WTC11 (cell line): Measurements from ENCODE around the gene TSC22D2. TPM values are rescaled to one million over a fixed set of nuclear protein-coding genes. Genes with fewer than 3 reads are reported as not detected.
A peak's percentile ranks its signal among the peaks of the same experiment; 100 is the strongest.

Experiments used
- ATAC-seq: fragments of 200-7000 bp; cut with Tn5 transposase; 2 replicates; pipeline ENCODE4 v1.10.0; 2021; ENCODE audit warnings: mild to moderate bottlenecking, moderate library complexity
- CTCF ChIA-PET: fragments of 300-600 bp; sonication (Branson Sonifier 250); formaldehyde crosslinking; loops from one replicate; lab custom pipeline; 2021; ENCODE audit warnings: antibody characterized with exemption; lab: Charles Lee
- POLR2A ChIA-PET: fragments of 350-600 bp; sonication (Branson Sonifier 250); formaldehyde crosslinking; loops from one replicate; lab custom pipeline; 2021; ENCODE audit warnings: antibody characterized with exemption; lab: Charles Lee
- DNase-seq: peaks from one replicate; pipeline ENCODE4 v3.0.0; 2021; ENCODE audit warnings: low spot score
- H3K27ac Mint-ChIP-seq: 2 replicates; pipeline ENCODE4 v1.8.0; 2021; ENCODE audit warnings: mixed read lengths
- H3K27me3 Mint-ChIP-seq: 2 replicates; pipeline ENCODE4 v1.8.0; 2021; ENCODE audit warnings: low read depth, mild to moderate bottlenecking, moderate library complexity, mixed read lengths
- H3K36me3 Mint-ChIP-seq: 2 replicates; pipeline ENCODE4 v1.8.0; 2021; ENCODE audit warnings: mixed read lengths
- H3K4me1 Mint-ChIP-seq: 2 replicates; pipeline ENCODE4 v1.8.0; 2022; ENCODE audit warnings: mixed read lengths
- H3K4me3 Mint-ChIP-seq: 2 replicates; pipeline ENCODE4 v1.8.0; 2021; ENCODE audit warnings: mild to moderate bottlenecking, moderate library complexity, mixed read lengths
- H3K9me3 Mint-ChIP-seq: 2 replicates; pipeline ENCODE4 v1.8.0; 2021; ENCODE audit warnings: mixed read lengths
- GABPB1 ChIP-seq: sonication (generic); formaldehyde crosslinking; IDR thresholded peaks from 2 replicates; pipeline ENCODE4 v1.8.1; 2023; ENCODE audit warnings: mild to moderate bottlenecking, missing genetic modification reagents
- HMGA2 ChIP-seq: fragments of 250-450 bp; sonication (Bioruptor Pico); IDR thresholded peaks from 2 replicates; pipeline ENCODE4 v1.4.0; 2021; ENCODE audit warnings: mild to moderate bottlenecking, moderate library complexity
- JUN ChIP-seq: sonication (generic); formaldehyde crosslinking; IDR thresholded peaks from 2 replicates; pipeline ENCODE4 v1.8.0; 2023; ENCODE audit warnings: mild to moderate bottlenecking, missing genetic modification reagents
- KAT7 ChIP-seq: sonication (generic); formaldehyde crosslinking; IDR thresholded peaks from 2 replicates; pipeline ENCODE4 v1.8.1; 2023; ENCODE audit warnings: missing genetic modification reagents, mild to moderate bottlenecking, borderline replicate concordance
- MYBL2 ChIP-seq: sonication (generic); formaldehyde crosslinking; IDR thresholded peaks from 2 replicates; pipeline ENCODE4 v1.8.1; 2023; ENCODE audit warnings: mild to moderate bottlenecking, moderate library complexity, missing genetic modification reagents
- RORB ChIP-seq: fragments of 250-450 bp; sonication (Bioruptor Pico); IDR thresholded peaks from 2 replicates; pipeline ENCODE4 v1.9.0; 2021; ENCODE audit warnings: mild to moderate bottlenecking
- SMAD4 ChIP-seq: sonication (generic); formaldehyde crosslinking; IDR thresholded peaks from 2 replicates; pipeline ENCODE4 v1.8.0; 2022; ENCODE audit warnings: mild to moderate bottlenecking, missing genetic modification reagents
- TP53 ChIP-seq: sonication (generic); formaldehyde crosslinking; IDR thresholded peaks from 2 replicates; pipeline ENCODE4 v1.8.1; 2023; ENCODE audit warnings: mild to moderate bottlenecking, missing genetic modification reagents
- ZNF317 ChIP-seq: sonication (generic); formaldehyde crosslinking; IDR thresholded peaks from 2 replicates; pipeline ENCODE4 v1.8.1; 2023; ENCODE audit warnings: low read depth, mild to moderate bottlenecking, moderate library complexity, missing genetic modification reagents, borderline replicate concordance
- total RNA-seq: library from RNA; stranded (reverse); gene quantifications from 3 replicates; pipeline ENCODE4 v1.2.3, GENCODE V29; 2021
- TF ChIP-seq, protein P1 (sequence below): sonication (generic); formaldehyde crosslinking; IDR thresholded peaks from 2 replicates; pipeline ENCODE4 v1.8.1; 2023; ENCODE audit warnings: mild to moderate bottlenecking, missing genetic modification reagents, borderline replicate concordance
- TF ChIP-seq, protein P2 (sequence below): sonication (generic); formaldehyde crosslinking; IDR thresholded peaks from 2 replicates; pipeline ENCODE4 v1.8.1; 2023; ENCODE audit warnings: mild to moderate bottlenecking, moderate library complexity, missing genetic modification reagents
- TF ChIP-seq, protein P3 (sequence below): sonication (generic); formaldehyde crosslinking; IDR thresholded peaks from 2 replicates; pipeline ENCODE4 v1.8.1; 2023; ENCODE audit warnings: mild to moderate bottlenecking, missing genetic modification reagents
- TF ChIP-seq, protein P4 (sequence below): sonication (generic); formaldehyde crosslinking; IDR thresholded peaks from 2 replicates; pipeline ENCODE4 v1.8.0; 2022; ENCODE audit warnings: mild to moderate bottlenecking, missing genetic modification reagents
- TF ChIP-seq, protein P5 (sequence below): sonication (generic); formaldehyde crosslinking; IDR thresholded peaks from 2 replicates; pipeline ENCODE4 v1.8.0; 2023; ENCODE audit warnings: missing genetic modification reagents, mild to moderate bottlenecking, borderline replicate concordance

TSC22D2 gene
- total RNA-seq, 1 experiment from 2014 or later, result 24.0 TPM

DNA sequence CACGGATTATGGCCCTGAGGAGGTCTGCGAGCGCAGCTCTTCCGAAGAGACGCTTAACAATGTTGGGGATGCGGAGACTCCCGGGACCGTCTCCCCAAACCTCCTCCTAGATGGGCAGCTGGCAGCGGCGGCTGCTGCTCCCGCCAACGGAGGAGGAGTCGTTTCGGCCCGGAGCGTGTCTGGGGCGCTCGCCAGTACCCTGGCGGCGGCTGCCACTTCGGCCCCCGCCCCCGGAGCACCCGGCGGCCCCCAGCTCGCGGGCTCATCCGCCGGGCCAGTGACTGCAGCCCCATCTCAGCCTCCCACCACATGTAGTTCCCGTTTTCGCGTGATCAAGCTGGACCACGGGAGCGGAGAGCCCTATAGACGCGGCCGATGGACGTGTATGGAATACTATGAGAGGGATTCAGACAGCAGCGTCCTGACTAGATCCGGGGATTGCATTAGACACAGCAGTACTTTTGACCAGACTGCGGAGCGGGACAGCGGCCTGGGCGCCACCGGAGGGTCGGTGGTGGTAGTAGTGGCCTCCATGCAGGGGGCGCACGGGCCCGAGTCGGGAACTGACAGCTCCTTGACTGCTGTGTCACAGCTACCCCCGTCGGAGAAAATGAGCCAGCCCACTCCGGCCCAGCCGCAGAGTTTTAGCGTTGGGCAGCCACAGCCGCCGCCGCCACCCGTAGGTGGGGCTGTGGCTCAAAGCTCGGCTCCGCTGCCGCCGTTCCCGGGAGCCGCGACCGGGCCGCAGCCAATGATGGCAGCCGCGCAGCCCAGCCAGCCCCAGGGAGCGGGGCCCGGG lies 1.6 kb downstream of the TSC22D2 start:
- ChIA-PET CTCF (interaction anchor here (0.6 to 4.1 kb wide), 22 partner anchors 11 to 500 kb away, joined by 3 to 30 read pairs (median 4); partner anchors contain the start of genes EIF2A and SERP1), POLR2A (interaction anchor here (0.6 to 1.6 kb wide), 5 partner anchors 13 to 751 kb away, joined by 3 to 7 read pairs (median 3); partner anchors contain the start of gene WWTR1)
- Mint-ChIP-seq H3K27me3 (no peaks in the 10 kb centered on the region), H3K4me3 (peak overlapping the region; percentile 73), H3K36me3 (peaks cover 4% of the 10 kb centered on the region; the same call in 1 of the 2 replicates), H3K27ac (peak overlapping the region; percentile 91), H3K9me3 (no peaks in the 10 kb centered on the region), H3K4me1 (peaks cover 50% of the 10 kb centered on the region)
- TF ChIP-seq, protein P1, sequence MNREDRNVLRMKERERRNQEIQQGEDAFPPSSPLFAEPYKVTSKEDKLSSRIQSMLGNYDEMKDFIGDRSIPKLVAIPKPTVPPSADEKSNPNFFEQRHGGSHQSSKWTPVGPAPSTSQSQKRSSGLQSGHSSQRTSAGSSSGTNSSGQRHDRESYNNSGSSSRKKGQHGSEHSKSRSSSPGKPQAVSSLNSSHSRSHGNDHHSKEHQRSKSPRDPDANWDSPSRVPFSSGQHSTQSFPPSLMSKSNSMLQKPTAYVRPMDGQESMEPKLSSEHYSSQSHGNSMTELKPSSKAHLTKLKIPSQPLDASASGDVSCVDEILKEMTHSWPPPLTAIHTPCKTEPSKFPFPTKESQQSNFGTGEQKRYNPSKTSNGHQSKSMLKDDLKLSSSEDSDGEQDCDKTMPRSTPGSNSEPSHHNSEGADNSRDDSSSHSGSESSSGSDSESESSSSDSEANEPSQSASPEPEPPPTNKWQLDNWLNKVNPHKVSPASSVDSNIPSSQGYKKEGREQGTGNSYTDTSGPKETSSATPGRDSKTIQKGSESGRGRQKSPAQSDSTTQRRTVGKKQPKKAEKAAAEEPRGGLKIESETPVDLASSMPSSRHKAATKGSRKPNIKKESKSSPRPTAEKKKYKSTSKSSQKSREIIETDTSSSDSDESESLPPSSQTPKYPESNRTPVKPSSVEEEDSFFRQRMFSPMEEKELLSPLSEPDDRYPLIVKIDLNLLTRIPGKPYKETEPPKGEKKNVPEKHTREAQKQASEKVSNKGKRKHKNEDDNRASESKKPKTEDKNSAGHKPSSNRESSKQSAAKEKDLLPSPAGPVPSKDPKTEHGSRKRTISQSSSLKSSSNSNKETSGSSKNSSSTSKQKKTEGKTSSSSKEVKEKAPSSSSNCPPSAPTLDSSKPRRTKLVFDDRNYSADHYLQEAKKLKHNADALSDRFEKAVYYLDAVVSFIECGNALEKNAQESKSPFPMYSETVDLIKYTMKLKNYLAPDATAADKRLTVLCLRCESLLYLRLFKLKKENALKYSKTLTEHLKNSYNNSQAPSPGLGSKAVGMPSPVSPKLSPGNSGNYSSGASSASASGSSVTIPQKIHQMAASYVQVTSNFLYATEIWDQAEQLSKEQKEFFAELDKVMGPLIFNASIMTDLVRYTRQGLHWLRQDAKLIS (CRISPR knock-in tag), result peak; percentile 28; the same call in 1 of the 2 replicates
- TF ChIP-seq HMGA2 (CRISPR knock-in tag), result no peak
- 0 out of 2 replicates have a peak, but pooled peaks have one; percentile 28 for TF ChIP-seq KAT7 (CRISPR knock-in tag)
- 0 out of 2 replicates have a peak, but pooled peaks have one; percentile 39 for TF ChIP-seq JUN (CRISPR knock-in tag)
- TF ChIP-seq MYBL2, result peak; percentile 35; the same call in 1 of the 2 replicates
- TF ChIP-seq, protein P2, sequence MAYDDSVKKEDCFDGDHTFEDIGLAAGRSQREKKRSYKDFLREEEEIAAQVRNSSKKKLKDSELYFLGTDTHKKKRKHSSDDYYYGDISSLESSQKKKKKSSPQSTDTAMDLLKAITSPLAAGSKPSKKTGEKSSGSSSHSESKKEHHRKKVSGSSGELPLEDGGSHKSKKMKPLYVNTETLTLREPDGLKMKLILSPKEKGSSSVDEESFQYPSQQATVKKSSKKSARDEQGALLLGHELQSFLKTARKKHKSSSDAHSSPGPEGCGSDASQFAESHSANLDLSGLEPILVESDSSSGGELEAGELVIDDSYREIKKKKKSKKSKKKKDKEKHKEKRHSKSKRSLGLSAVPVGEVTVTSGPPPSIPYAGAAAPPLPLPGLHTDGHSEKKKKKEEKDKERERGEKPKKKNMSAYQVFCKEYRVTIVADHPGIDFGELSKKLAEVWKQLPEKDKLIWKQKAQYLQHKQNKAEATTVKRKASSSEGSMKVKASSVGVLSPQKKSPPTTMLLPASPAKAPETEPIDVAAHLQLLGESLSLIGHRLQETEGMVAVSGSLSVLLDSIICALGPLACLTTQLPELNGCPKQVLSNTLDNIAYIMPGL (CRISPR knock-in tag), result peak; percentile 63; the same call in 1 of the 2 replicates
- 0 out of 2 replicates have a peak, but pooled peaks have one; percentile 9 for TF ChIP-seq ZNF317 (CRISPR knock-in tag)
- TF ChIP-seq, protein P3, sequence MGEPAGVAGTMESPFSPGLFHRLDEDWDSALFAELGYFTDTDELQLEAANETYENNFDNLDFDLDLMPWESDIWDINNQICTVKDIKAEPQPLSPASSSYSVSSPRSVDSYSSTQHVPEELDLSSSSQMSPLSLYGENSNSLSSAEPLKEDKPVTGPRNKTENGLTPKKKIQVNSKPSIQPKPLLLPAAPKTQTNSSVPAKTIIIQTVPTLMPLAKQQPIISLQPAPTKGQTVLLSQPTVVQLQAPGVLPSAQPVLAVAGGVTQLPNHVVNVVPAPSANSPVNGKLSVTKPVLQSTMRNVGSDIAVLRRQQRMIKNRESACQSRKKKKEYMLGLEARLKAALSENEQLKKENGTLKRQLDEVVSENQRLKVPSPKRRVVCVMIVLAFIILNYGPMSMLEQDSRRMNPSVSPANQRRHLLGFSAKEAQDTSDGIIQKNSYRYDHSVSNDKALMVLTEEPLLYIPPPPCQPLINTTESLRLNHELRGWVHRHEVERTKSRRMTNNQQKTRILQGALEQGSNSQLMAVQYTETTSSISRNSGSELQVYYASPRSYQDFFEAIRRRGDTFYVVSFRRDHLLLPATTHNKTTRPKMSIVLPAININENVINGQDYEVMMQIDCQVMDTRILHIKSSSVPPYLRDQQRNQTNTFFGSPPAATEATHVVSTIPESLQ (CRISPR knock-in tag), result no peak
- TF ChIP-seq RORB, result no peak
- peak; percentile 68; the same call in 1 of the 2 replicates for TF ChIP-seq TP53 (CRISPR knock-in tag)
- TF ChIP-seq, protein P4, sequence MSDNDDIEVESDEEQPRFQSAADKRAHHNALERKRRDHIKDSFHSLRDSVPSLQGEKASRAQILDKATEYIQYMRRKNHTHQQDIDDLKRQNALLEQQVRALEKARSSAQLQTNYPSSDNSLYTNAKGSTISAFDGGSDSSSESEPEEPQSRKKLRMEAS (CRISPR knock-in tag), result 0 out of 2 replicates have a peak, but pooled peaks have one; percentile 56
- no peak for TF ChIP-seq GABPB1 (CRISPR knock-in tag)
- TF ChIP-seq, protein P5, sequence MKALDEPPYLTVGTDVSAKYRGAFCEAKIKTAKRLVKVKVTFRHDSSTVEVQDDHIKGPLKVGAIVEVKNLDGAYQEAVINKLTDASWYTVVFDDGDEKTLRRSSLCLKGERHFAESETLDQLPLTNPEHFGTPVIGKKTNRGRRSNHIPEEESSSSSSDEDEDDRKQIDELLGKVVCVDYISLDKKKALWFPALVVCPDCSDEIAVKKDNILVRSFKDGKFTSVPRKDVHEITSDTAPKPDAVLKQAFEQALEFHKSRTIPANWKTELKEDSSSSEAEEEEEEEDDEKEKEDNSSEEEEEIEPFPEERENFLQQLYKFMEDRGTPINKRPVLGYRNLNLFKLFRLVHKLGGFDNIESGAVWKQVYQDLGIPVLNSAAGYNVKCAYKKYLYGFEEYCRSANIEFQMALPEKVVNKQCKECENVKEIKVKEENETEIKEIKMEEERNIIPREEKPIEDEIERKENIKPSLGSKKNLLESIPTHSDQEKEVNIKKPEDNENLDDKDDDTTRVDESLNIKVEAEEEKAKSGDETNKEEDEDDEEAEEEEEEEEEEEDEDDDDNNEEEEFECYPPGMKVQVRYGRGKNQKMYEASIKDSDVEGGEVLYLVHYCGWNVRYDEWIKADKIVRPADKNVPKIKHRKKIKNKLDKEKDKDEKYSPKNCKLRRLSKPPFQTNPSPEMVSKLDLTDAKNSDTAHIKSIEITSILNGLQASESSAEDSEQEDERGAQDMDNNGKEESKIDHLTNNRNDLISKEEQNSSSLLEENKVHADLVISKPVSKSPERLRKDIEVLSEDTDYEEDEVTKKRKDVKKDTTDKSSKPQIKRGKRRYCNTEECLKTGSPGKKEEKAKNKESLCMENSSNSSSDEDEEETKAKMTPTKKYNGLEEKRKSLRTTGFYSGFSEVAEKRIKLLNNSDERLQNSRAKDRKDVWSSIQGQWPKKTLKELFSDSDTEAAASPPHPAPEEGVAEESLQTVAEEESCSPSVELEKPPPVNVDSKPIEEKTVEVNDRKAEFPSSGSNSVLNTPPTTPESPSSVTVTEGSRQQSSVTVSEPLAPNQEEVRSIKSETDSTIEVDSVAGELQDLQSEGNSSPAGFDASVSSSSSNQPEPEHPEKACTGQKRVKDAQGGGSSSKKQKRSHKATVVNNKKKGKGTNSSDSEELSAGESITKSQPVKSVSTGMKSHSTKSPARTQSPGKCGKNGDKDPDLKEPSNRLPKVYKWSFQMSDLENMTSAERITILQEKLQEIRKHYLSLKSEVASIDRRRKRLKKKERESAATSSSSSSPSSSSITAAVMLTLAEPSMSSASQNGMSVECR, result peak; percentile 45; the same call in 1 of the 2 replicates
- TF ChIP-seq SMAD4 (CRISPR knock-in tag), result no peak
- ATAC-seq, result peak; percentile 26
- peak; percentile 79 for DNase-seq
